HPDE6-E6E7 (cell line): ENCODE results near the gene IGFL1.
"Not testable (repeated sequence)": the region's sequence is repeated elsewhere in the genome, so short reads cannot be mapped to it uniquely, and the experiment has no call there.

Experiments
- DNase-seq: peaks from one replicate; pipeline ENCODE4 v3.0.0; 2011; ENCODE audit warnings: missing footprints; ENCODE audit errors: extremely low spot score

The IGFL1 gene

GRCh38 chr19:46270521-46271256 is 41.1 kb downstream of the IGFL1 start:
- DNase-seq, result no peak

DNA sequence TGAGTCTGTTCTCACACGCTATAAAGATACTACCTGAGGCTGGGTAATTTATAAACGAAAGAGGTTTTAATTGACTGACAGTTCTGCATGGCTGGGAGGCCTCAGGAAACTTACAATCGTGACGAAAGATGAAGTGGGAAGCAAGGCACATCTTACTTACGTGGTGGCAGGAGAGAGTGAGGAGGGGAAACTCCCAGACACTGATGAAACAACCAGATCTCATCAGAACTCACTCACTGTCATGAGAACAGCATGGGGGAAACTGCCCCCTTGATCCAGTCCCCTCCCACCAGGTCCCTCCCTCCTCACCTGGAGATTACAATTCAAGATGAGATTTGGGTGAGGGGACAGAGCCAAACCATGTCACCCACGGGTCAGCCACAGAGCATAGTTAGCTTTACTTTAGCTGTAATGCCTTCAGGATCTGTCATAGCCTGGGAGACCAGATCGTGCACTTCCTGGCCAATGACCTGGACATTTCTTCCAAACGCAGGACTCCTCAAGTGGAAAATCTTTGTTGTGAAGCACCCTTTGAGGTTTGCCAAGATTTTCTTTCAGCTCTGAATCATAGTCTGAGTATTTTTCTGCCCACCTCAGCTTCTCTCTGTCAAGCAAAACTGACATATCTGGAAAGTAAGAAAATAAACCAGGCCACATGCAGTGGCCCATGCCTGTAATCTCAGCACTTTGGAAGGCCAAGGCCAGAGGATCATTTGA is 42.1 kb downstream of the IGFL1 start:
- peak; percentile 25 for DNase-seq

- not testable (repeated sequence) for DNase-seq
These were observed 44.4 kb downstream of the IGFL1 start for GRCh38 chr19:46273931-46274330.

DNA sequence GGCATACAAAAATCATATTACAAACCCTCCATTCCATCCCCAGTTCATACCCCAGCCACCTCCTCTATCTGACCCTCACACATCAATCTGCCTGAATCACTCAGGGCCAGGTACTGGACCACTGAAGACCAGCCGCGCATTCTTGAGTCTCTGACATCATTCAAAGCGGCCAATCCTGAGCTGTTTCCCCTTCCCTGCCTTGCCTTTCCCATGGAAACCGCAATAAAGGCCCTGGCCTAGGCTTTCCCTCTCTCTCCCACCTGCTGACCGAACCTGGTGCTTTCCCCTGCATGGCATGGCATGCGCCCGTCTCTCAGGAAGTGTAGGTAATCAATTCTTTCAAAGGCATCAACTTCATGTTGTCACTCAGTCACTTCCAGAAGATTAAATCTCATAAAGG is 49.6 kb downstream of the IGFL1 start:
- no peak for DNase-seq
